Endodermal cell (in vitro differentiated cells): ENCODE results near the gene PPA1. TPM values are rescaled to one million over a fixed set of nuclear protein-coding genes. Genes with fewer than 3 reads are reported as not detected.

Experiments
- DNase-seq: peaks from one replicate; pipeline ENCODE4 v3.0.0-alpha.2; 2017
- H3K27ac ChIP-seq: 2 replicates; pipeline ENCODE4 v1.5.1; 2013; ENCODE audit warnings: mild to moderate bottlenecking, low read depth, low read length, moderate library complexity
- H3K27me3 ChIP-seq: 2 replicates; pipeline ENCODE4 v1.6.1; 2013; ENCODE audit warnings: mild to moderate bottlenecking, low read length, moderate library complexity; ENCODE audit not compliant: insufficient read depth, control insufficient read depth, poor library complexity, severe bottlenecking
- H3K36me3 ChIP-seq: 2 replicates; pipeline ENCODE4 v1.7.0; 2013; ENCODE audit warnings: mild to moderate bottlenecking, low read length, moderate library complexity; ENCODE audit not compliant: control insufficient read depth, insufficient read depth
- H3K4me1 ChIP-seq: one replicate; pipeline ENCODE4 v1.7.0; 2013; ENCODE audit warnings: low read length; ENCODE audit not compliant: control insufficient read depth, insufficient read depth
- H3K4me3 ChIP-seq: 2 replicates; pipeline ENCODE4 v1.5.1; 2013; ENCODE audit warnings: mild to moderate bottlenecking, low read length, moderate library complexity
- H3K9ac ChIP-seq: 2 replicates; pipeline ENCODE4 v1.6.1; 2013; ENCODE audit warnings: mild to moderate bottlenecking, low read length, moderate library complexity; ENCODE audit not compliant: poor library complexity, severe bottlenecking; ENCODE audit errors: extremely low read depth
- H3K9me3 ChIP-seq: 2 replicates; pipeline ENCODE4 v1.6.1; 2013; ENCODE audit warnings: mild to moderate bottlenecking, low read length, moderate library complexity; ENCODE audit not compliant: control insufficient read depth
- H3K27ac Mint-ChIP-seq: 2 replicates; pipeline ENCODE4 v1.8.0; 2020; ENCODE audit warnings: mixed read lengths
- H3K27me3 Mint-ChIP-seq: 2 replicates; pipeline ENCODE4 v1.8.0; 2021; ENCODE audit warnings: mild to moderate bottlenecking, mixed read lengths; ENCODE audit not compliant: insufficient read depth
- H3K36me3 Mint-ChIP-seq: 2 replicates; pipeline ENCODE4 v1.8.0; 2020; ENCODE audit warnings: low read depth, mixed read lengths
- H3K4me1 Mint-ChIP-seq: 2 replicates; pipeline ENCODE4 v1.8.0; 2020; ENCODE audit warnings: mixed read lengths
- H3K4me3 Mint-ChIP-seq: 2 replicates; pipeline ENCODE4 v1.8.0; 2020; ENCODE audit warnings: mild to moderate bottlenecking, moderate library complexity, mixed read lengths
- H3K9me3 Mint-ChIP-seq: 2 replicates; pipeline ENCODE4 v1.8.0; 2020; ENCODE audit warnings: mild to moderate bottlenecking, mixed read lengths
- WGBS, 2 experiments: methylation state at CpG; one replicate each; pipeline versions ENCODE4 v1.1.5 to v1.1.7; 2013; ENCODE audit warnings: missing lambda C conversion rate in 2 of 2, mixed read lengths in 1 of 2; ENCODE audit not compliant: insufficient coverage in 1 of 2, insufficient read length in 1 of 2; 5-methylcytosine and 5-hydroxymethylcytosine counted together
- total RNA-seq, 2 donors: library from RNA; stranded (reverse); fragmentation: NEBNext Ultra II Directional in 1 of 2; extraction: Animal tissue kit (Norgen Biotek cat#: 25700) in 1 of 2; gene quantifications; 2 replicates in 1 of 2; 3 replicates in 1 of 2; pipeline ENCODE4 v1.2.1, GENCODE V29; 2021
- TF ChIP-seq, protein P1 (sequence below): fragments of 200-600 bp; sonication (generic); conservative IDR thresholded peaks from 2 replicates; pipeline ENCODE4 v1.5.0; 2021; ENCODE audit warnings: antibody characterized with exemption, mild to moderate bottlenecking

PPA1 gene
- total RNA-seq, 2 donors from 2014 or later, result 63.3 to 72.1 TPM

DNA sequence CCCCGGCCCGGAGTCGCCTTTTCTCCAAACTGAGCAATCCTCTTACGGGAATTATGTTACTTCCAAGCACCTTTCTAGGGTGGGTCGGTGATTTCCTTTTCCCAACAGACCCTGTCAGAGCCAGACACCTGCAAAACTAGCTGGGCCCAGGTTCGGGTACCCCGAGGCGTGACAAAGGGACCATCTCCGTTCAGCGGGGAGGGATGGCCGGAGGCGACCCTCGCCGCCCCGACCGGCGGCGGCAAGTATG, 445 bp downstream of the PPA1 start:
- Mint-ChIP-seq H3K36me3 (peaks cover 15% of the 10 kb centered on the region), H3K4me1 (peaks cover 4% of the 10 kb centered on the region), H3K27me3 (peaks cover 15% of the 10 kb centered on the region), H3K9me3 (peaks cover 12% of the 10 kb centered on the region), H3K27ac (peak overlapping the region; percentile 94), H3K4me3 (peak overlapping the region; percentile 83)
- Histone ChIP-seq H3K4me3 (peak overlapping the region; percentile 90), H3K27ac (no peak overlapping the region), H3K9me3 (peaks cover 8% of the 10 kb centered on the region), H3K4me1 (no peaks in the 10 kb centered on the region), H3K36me3 (peaks cover 25% of the 10 kb centered on the region), H3K9ac (peak overlapping the region; percentile 82), H3K27me3 (no peaks in the 10 kb centered on the region)
- WGBS, 2 experiments, result 0% methylated on average over 10 to 17 of the region's 18 CpGs
- TF ChIP-seq, protein P1, sequence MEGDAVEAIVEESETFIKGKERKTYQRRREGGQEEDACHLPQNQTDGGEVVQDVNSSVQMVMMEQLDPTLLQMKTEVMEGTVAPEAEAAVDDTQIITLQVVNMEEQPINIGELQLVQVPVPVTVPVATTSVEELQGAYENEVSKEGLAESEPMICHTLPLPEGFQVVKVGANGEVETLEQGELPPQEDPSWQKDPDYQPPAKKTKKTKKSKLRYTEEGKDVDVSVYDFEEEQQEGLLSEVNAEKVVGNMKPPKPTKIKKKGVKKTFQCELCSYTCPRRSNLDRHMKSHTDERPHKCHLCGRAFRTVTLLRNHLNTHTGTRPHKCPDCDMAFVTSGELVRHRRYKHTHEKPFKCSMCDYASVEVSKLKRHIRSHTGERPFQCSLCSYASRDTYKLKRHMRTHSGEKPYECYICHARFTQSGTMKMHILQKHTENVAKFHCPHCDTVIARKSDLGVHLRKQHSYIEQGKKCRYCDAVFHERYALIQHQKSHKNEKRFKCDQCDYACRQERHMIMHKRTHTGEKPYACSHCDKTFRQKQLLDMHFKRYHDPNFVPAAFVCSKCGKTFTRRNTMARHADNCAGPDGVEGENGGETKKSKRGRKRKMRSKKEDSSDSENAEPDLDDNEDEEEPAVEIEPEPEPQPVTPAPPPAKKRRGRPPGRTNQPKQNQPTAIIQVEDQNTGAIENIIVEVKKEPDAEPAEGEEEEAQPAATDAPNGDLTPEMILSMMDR, result no peak
- DNase-seq, result no peak

DNA sequence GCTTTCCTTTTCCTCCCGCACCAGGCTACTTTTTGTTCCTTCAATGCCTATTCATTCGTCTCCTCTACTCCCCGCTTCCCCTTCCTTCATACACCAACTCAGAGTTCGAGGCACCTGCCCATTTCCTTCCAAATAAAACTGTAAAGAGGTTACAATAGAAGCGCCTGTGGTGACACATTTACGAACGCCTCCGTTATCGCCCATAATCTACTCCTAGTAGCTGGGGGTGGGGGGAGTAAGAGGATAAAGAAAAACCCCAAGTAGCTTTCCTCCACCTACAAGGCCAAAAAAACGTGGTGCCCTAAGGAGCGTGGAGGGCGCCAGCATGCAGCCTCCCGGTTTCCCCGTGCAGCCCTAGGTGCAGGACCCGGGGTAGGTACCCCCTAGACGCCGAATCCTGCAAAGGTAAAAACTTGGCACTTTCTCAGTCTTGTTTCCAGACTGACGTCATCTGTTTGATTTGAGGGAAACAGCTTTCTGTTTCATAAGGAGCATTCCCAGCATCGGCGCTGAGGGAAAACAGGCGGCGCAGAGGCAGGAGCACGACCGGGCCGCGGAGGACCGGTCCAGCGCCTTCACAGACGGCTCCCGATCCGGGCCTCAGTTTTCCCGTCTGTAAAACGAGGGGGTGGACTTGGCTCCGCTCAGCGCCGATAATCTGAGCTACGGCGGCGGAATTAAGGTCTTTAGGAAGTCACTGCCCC, 922 bp downstream of the PPA1 start:
- Histone ChIP-seq H3K36me3 (peaks cover 27% of the 10 kb centered on the region), H3K27me3 (no peaks in the 10 kb centered on the region), H3K4me1 (no peaks in the 10 kb centered on the region), H3K27ac (no peak overlapping the region), H3K4me3 (peak overlapping the region; percentile 90), H3K9me3 (peaks cover 4% of the 10 kb centered on the region), H3K9ac (peak overlapping the region; percentile 82)
- peak overlapping the region; percentile 83 for H3K4me3 Mint-ChIP-seq
- H3K27ac Mint-ChIP-seq, result peak overlapping the region; percentile 94
- peaks cover 8% of the 10 kb centered on the region for H3K9me3 Mint-ChIP-seq
- peak; percentile 71 for DNase-seq
- peaks cover 13% of the 10 kb centered on the region for H3K27me3 Mint-ChIP-seq
- TF ChIP-seq, protein P1, result no peak
- H3K36me3 Mint-ChIP-seq, result peaks cover 14% of the 10 kb centered on the region
- 2 to 3% methylated on average over 12 to 39 of the region's 39 CpGs for WGBS, 2 experiments
- H3K4me1 Mint-ChIP-seq, result peaks cover 4% of the 10 kb centered on the region

DNA sequence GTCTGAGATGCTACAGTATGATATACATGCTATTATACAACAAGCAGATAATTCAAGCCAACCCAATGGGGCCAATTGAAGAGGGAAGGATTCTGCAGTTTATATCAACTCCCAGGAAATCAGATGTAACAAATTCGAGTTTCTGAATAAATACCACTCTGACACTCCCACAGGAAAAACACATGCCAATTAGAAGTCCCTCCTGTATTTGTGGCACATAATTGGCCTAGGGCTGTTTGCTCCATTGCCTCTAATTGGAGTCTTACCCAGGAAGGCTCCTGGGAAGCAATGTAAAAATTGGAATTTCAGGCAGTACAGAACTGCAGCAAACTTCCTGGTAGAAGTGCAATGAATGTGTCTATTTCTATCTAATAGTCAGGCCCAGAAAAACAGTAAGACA, 4.7 kb downstream of the PPA1 start:
- Mint-ChIP-seq H3K27me3 (no peaks in the 10 kb centered on the region), H3K4me3 (no peak overlapping the region), H3K9me3 (no peaks in the 10 kb centered on the region), H3K27ac (no peak overlapping the region), H3K36me3 (peaks cover 11% of the 10 kb centered on the region), H3K4me1 (peaks cover 4% of the 10 kb centered on the region)
- Histone ChIP-seq H3K4me1 (no peaks in the 10 kb centered on the region), H3K9me3 (no peaks in the 10 kb centered on the region), H3K36me3 (peaks cover 42% of the 10 kb centered on the region), H3K4me3 (no peak overlapping the region), H3K27me3 (no peaks in the 10 kb centered on the region), H3K27ac (no peak overlapping the region), H3K9ac (no peak overlapping the region)
- TF ChIP-seq, protein P1, result no peak
- no peak for DNase-seq
- 86 to 89% methylated on average over 1 of the region's 1 CpG for WGBS, 2 experiments
